Measurements from ENCODE around the gene ADAMTS14.
"Not testable (repeated sequence)": the region's sequence is repeated elsewhere in the genome, so short reads cannot be mapped to it uniquely, and the experiment has no call there.

ADAMTS14 gene

DNA sequence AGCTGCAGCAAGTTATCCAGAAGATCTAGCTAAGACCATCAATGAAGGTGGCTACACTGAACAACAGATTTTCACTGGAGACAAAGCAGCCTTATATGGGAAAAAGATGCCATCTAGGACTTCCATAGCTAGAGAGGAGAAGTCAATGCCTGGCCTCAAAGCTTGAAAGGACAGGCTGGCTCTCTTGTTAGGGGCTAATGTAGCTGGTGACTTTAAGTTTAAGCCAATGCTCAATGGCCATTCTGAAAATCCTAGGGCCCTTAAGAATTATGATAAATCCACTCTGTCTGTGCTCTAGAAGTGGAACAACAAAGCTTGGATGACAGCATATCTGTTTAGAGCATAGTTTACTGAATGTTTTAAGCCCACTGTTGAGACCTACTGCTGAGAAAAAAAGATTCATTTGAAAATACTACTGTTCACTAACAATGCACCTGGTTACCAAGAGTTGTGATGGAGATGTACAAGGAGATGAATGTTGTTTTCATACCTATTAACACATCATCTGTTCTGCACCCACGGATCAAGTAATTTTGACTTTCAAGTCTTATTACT is 13.6 kb upstream of the ADAMTS14 start:
- DNase-seq (ENCODE audit: low read depth) = no peak

DNA sequence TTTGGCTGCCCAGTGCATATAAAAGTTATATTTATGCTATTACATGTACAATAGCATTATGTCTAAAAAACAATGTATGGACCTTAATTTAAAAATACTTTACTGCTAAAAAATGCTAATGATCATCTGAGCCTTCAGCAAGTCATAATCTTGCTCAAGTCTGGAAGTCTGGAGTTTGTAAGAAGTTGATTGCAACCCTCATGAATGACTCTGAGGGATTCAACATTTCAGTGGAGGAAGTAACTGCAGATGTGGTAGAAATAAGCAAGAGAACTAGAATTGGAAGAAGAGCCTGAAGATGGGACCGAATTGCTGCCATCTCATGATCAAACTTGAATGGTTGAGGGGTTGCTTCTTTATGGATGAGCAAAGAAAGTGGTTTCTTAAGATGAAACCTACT is 13.0 kb upstream of the ADAMTS14 start:
- no peak for DNase-seq (ENCODE audit: low read depth)

DNA sequence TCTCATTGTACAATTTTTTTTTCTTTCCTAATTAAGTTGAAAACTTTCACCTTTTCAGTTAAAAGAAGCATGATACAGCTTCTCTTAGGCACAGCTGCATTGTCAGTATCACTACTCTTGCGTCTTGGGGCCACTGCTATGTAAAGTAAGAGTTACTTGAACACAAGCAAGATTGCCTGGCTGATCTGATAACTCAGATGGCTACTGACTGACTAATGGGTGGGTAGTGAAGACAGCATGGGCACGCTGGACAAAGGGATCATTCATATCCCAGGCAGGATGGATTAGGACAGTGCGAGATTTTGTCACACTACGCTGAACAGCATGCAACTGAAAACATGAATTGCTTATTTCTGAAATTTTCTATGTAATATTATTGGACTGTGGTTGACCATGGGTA is 11.6 kb upstream of the ADAMTS14 start:
- no peak for DNase-seq (ENCODE audit: low read depth)

DNA sequence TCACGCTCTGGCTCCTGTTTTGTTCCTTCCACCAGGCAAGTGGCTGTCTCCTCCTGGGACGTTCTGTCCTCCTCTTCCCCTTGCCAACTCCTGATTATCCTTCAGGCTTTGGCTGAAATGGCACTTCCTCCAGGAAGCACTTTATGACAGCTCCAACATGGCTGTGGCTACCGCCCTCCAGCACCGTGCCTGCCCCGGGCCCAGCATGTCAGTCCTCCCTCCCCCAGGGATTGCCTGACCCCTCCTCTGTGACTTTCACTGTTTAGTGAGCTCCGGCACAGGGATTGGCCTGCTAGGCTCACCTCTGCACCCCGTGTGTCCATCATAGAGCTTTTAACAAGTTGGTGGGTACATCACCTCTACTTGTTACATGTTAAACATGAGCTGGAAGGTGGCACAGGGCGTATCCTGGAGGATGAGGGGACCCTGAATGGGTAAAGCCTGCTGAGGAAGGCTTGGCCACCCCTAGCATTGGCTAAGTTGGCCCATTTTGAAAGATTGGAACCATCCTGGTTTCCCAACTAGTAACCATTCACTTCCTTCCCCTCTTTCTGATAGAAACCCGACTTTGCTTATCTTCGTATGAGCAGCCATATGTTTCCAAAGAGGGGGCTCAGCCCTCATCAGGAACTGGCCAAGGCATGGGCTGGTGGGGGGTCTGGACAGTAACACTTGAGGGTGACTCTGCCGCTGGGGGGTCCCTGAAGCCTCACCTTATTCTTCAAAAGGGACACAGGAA is 10.5 kb upstream of the ADAMTS14 start:
- no peak for DNase-seq (ENCODE audit: low read depth)

DNA sequence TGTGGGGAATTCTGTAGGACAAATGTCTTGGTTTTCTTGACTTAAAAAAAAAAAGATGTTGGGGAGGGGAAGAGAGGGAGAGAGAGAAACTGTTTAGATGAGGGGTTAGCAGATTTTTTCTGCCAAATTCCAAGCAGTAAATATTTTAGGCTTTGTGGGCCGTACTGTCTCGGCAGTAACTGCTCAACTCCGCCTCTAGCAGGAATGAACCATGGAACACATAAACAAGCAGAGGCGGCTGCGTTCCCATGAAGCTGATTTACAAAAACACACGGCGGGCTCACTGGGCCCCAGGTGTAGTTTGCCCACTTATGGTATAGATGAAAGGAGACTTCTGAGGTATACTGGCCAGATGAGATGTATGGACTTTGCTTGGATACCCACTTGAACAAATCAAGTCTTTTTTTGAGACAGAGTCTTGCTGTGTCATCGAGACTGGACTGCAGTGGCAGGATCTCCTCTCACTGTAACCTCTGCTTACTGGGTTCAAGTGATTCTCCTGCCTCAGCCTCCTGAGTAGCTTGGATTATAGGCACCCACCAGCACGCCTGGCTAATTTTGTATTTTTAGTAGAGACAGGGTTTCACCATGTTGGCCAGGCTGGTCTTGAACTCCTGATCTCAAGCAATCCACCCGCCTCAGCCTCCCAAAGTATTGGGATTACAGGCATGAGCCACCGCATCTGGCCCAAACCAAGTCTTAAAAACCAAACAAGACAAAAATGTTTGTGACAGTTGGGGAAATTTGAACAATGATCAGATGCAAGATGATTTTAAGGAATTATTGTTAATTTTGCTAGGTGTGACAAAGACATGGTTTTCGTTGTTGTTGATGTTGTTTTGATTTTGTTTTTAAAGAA is 9.7 kb upstream of the ADAMTS14 start:
- DNase-seq (ENCODE audit: low read depth) = peak; percentile 22

DNA sequence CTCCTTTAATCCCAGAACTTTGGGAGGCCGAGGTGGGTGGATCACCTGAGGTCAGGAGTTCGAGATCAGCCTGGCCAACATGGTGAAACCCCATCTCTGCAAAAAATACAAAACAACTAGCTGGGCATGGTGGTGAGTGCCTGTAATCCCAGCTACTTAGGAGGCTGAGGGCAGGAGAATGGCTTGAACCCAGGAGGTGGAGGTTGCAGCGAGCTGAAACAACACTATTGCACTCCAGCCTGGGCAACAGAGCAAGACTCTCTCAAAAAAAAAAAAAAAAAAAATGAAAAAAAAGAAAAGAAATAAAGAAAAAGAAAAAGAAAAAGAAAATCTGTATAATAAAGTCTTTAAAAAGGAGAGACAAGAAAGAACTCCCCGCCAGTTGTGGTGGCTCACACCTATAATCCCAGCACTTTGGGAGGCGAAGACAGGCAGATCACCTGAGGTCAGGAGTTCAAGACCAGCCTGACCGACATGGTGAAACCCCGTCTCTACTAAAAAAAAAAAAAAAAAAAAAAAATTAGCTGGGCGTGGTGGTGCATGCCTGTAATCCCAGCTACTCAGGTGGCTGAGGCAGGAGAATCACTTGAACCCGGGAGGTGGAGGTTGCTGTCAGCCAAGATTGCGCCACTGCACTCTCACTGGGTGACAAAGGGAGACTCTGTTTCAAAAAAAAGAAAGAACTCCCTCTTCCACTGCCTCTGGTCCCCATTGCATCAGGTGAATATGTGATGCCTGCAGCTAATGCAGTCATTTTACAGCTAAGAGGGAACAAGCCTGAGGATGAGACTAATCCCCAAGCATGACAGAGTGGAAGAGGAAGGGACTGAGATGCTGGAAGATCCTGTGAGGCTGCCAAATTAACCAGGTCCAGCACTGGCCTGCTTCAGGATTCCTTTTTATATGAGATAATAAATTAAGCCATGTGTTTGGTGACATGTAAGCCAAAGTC is 8.6 kb upstream of the ADAMTS14 start:
- DNase-seq (ENCODE audit: low read depth) = peak; percentile 45

DNA sequence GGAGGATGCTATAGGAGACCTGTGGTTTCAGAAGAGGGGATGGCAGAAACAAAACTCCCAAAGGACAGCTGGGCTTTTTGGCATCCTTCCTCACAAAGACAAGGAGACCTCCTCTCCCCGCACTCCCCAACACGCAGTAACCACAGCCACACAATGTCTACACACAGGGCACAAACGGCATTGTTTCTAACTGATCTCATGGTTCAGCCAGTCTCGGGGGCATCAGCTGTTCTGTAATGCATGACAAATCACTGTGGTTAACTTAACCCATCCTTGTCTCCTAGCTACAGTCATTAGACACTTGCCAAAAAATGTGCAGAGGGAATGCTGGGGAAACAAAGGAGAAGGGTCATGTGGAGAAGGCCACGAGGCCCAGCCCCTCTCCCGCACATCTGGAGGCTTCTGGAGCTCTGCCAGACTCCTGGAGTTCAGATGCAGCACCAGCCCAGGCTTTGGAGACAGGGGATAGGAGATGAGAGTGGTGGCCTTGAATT is 7.6 kb upstream of the ADAMTS14 start:
- DNase-seq (ENCODE audit: low read depth) = peak; percentile 99

DNA sequence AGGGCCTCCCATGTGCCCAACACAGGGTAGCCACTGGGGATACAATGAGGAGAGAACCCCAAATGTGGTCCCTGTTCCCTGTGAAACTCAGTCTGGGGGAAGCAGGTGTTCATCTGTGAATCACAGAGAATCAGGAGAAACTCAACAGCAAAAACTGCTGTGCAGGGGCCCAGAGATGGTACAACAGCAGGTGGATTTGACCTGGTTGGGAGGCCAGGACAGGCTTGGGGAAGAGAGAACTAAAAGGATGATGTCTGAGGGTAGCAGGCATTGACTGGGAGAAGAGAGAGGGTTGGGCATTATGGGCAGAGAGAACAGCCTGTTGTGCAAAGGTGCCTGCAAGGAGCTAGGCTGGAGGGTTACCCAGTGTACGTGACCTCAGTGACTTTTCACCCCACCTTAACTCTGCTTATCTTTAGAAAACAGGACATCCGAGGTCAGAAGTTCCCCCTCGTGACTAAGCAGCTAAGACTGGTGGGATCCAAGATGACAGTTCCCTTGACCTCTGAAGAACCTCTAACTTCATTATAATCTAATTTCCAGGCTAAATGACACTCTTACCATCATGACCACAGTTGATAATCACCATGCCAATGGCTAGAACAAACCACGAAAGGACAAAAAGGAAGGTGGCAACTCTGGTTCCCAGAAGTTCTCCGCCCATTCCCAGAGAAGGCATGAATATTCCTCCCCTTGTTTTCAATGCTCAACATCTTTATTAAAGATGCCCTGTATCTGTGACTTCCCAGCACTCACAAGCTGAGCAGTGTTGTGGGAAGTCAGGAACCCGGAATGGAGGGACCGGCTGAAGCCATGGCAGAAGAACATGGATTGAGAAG is 5.1 kb upstream of the ADAMTS14 start:
- no peak for DNase-seq (ENCODE audit: low read depth)

DNA sequence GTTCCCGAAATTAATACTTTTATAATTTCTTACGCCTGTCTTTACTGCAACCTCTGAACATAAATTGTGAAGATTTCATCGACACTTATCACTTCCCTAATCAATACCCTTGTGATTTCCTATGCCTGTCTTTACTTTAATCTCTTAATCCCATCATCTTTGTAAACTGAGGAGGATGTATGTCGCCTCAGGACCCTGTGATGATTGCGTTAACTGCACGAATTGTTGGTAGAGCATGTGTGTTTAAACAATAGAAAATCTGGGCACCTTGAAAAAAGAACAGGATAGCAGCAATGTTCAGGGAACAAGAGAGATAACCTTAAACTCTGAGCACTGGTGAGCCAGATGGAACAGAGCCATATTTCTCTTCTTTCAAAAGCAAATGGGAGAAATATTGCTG is 4.5 kb upstream of the ADAMTS14 start:
- not testable (repeated sequence) for DNase-seq (ENCODE audit: low read depth)

DNA sequence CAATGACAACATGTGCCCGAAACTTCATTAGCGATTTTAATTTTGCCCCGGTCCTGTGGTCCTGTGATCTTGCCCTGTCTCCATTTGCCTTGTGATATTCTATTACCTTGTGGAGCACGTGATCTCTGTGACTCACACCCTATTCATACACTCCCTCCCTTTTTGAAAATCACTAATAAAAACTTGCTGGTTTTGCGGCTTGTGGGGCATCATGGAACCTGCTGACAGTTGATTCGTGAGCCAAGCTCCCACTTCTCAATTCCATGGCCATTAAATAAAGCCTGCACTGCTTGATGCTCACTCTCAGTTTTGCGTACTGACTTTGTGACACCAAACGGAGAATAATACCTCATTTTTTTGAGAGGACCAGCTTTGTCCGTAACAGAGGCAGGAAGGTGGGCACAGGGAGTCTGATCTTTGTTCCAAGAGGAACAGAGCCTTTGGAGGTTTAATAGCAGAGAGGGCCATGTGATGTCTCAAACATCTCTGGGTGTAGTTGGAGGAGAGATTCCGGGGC is 3.8 kb upstream of the ADAMTS14 start:
- DNase-seq (ENCODE audit: low read depth) = no peak

DNA sequence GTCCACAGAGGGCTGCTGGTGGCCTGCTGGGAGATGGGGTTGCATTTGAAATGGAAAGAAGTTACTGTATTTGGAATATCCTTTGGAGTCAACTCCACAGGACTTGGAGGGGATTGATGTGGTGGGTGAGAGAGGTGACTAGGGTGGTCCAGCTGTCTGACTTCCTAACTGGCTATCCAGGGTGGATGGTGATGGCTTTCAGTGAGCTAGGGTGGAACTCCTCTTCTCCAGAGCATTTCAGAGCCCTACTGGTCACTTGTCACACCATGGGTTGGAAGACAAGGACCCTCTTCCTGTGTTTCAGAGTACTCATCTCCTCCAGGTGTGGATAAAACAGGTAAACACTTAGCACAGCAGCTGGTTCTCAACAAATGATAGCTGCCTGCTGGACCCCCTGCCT is 3.3 kb upstream of the ADAMTS14 start:
- no peak for DNase-seq (ENCODE audit: low read depth)

DNA sequence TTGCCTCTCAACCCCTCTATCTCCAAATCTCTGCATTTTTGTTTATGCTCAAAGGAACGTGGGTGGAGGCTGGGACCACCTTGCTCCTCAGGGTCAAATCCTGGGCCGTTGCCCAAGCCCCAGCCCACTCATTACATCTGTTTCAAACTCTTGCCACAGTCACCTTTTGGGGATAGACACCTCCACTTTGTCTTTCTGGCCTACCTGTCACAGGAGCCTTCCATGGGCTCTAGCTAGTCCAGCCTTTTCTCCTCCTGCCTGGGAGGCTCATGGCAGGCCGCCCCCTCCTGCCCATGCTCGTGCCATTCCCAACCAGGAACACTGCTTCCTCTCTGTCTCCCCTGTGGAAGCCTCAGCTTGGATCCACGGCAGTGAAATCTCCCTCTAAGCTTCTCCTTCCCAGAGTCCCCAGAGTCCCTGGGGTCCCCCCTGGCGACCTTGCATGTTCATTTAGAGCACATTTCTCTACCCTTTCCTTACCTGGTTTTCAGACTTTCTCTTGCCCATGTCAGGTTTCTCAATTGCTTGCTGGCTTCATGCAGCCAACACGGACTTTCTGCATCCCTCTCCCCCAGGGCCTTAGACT is 2.5 kb upstream of the ADAMTS14 start:
- DNase-seq (ENCODE audit: low read depth) = no peak

DNA sequence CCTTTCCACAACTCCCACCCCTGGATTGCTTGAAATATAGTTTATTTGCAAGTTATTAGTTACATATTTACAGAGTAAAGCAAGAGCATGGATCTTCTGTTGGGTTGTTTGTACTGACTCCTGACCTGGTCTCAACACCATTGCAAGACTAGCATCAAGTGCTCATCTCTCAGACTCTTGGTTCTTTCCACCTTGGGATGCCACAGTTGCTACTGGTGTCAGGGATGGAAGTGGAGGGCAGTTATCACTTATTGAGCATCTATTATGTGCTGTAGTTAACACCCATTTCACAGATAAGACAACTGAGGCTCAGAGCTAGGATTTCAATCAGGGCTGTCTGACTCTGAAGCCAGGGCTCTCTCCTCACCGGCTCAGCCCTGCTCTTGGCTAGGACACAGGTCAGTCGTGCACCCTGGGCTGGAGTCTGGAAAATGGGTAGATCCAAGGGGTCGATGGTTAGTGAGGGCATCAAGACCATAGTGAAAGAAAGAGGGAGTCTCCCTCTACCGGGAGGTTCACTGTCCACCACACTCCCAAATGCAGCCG is 614 bp upstream of the ADAMTS14 start:
- no peak for DNase-seq (ENCODE audit: low read depth)

DNA sequence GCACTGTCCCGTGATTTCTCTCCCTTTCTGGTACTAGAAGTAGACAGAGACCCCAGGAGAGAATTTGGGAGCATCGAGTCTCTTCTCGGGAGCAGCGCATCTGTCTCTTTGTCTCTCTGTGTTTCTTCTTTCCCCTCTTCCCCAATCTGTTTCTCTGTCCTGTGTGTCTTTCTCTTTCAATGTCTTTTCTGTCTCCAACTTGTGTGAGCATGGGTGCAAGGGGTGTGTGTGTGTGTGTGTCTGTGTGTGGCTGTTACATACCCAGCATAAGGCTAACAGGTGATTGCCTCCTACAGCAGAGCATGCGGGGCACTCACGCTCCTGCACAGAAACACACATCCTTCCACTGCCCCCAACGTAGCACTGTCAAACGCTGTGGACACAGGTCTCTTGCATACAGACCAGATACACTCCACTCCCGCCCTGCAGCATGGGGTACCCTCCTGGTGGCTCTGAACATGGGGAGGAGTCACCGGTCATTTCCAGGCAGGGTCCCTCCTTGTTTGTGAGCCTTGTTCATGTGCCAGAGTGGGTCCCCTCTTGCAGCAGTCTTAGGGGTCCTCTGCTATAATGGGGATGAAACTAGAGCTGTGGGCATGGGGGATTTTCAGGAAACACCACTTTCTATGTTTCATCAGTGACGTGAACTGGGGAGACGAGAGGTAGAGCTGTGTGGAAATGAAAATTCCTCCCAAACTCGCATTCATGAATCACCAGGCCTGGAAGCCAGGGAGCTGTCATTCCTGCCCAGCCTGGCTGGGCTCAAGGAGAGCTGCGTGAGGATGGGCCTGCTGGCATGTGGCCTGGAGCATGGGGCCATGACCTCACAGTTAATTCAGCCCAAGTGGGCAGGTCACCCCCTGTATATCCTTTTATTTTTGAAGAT is 980 bp downstream of the ADAMTS14 start:
- peak; percentile 83 for DNase-seq (ENCODE audit: low read depth)

DNA sequence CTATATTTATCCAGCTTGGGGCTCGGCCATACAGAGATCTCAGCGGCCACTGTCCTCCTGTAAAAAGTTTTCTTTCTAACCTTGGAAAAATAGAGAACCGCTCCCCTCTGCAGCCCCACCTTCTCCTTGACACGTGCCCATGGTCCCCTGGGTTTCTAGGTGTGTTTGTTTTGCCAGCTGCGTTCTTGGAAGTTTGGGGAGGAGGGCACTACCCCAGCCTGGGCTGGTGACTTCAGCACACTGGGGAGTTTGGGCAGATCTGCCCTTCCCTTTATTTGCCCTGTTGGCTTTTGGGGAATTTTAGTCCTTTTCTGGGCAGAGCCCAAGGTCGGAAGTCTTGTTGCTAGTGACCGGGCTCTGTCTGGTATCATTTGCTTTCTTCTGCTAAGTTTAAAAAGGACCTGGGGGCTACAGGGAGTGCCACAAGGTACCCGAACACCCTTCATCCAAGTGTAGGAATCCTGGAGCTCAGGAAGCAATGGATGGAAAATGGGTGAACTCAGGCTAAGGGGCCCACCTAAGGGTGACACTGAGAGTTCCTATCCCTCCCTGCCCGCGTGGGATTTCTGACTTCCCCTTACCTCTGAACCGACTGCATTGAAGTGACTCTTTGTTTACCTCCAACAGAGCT is 1.7 kb downstream of the ADAMTS14 start:
- DNase-seq (ENCODE audit: low read depth) = no peak

DNA sequence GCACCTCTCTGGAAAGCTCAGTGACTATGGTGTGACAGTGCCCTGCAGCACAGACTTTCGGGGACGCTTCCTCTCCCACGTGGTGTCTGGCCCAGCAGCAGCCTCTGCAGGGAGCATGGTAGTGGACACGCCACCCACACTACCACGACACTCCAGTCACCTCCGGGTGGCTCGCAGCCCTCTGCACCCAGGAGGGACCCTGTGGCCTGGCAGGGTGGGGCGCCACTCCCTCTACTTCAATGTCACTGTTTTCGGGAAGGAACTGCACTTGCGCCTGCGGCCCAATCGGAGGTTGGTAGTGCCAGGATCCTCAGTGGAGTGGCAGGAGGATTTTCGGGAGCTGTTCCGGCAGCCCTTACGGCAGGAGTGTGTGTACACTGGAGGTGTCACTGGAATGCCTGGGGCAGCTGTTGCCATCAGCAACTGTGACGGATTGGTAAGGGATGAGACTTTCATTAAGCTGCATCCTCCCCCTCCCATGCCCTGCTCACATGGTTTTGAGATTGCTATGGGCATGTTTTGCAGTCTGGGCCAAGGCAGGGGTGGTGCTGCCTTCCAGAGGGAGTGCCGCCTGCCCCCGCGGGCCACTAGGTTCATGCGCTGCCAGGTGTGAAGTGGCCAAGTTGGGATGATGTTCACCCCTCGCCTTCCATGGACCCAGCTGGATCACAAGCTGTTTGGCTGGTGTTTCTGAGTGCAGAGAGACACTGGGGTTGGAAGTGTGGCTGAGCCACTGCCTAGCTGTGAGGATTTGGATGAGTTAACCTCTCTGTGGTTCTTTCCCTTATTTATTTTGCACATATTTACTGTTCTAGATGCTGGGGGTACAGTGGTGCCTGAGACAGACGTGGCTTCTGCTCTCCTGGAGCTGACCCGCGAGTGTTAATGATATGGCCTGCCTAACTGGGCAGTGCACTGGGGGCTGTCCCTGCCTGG is 2.5 kb downstream of the ADAMTS14 start:
- no peak for DNase-seq (ENCODE audit: low read depth)

DNA sequence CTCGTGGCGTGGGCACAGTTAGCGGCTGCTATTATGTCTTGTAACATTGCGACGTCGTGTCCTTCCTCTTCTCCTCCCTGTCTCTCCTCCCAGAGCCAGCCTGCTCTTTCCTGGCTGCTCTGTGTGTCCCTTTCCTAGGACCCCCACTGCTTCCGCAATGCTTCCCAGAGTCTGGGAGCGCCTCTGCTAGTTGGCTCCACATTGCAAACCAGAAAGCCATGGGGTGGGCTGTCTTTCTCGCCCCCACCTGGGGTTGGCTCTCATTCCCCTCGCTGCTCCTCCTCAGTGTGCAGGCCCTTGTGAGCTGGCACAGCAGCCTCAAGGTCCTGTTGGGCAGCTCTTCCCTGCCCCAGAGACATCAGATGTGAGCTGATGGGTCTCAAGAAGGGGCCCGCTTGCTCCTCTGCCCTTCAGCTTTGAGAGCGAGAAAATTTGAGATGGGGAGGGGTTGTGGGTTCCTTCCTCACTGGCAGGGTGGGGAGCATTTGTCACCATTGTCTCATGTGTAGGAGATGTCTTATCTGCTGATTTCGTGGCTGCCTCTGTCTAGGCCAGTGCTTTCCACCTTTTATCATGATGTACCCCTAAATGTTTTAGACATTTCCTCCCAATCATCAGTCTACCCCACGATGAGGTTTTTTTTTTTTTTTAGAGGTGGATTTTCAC is 3.3 kb downstream of the ADAMTS14 start:
- DNase-seq (ENCODE audit: low read depth) = no peak

Measured in GM04503 (cell line).